OCI-M2 (cell line): ENCODE data around the gene TBC1D25.

Experiments
- DNase-seq: peaks from one replicate; lab custom pipeline; 2025; ENCODE audit not compliant: unreplicated experiment; lab: John Stamatoyannopoulos, UW

Gene TBC1D25

DNA sequence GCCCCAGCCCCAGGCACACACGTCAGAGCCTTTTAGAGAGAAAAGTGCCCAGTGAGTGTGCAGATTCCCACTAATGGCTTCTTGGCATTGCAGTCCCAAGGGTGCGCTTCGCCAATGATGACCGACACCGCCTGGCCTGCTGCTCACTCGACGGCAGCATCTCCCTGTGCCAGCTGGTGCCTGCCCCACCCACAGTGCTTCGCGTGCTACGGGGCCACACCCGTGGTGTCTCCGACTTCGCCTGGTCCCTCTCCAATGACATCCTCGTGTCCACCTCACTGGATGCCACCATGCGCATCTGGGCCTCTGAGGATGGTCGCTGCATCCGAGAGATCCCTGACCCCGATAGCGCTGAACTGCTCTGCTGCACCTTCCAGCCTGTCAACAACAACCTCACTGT is 60.7 kb downstream of the TBC1D25 start:
- no peak for DNase-seq

DNA sequence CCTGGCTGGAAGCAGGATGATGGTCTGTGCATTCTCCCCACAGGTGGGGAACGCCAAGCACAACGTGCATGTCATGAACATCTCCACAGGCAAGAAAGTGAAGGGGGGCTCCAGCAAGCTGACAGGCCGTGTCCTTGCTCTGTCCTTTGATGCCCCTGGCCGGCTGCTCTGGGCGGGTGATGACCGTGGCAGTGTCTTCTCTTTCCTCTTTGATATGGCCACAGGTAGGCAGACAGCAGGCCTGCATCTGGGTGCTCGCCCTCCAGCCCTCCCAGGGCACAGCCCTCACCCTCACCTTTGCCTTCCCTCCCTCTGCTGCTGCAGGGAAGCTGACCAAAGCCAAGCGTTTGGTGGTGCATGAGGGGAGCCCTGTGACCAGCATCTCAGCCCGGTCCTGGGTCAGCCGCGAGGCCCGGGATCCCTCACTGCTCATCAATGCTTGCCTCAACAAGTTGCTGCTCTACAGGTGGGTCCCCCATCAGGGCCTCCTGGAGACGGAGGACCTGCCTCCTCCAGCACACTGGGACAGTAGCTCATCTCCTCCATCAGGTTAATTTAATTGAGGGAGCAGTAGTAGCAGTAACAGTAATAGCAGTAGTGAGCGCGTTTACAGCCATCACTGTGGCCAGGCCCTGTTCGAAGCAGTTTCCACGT is 62.4 kb downstream of the TBC1D25 start:
- no peak for DNase-seq

DNA sequence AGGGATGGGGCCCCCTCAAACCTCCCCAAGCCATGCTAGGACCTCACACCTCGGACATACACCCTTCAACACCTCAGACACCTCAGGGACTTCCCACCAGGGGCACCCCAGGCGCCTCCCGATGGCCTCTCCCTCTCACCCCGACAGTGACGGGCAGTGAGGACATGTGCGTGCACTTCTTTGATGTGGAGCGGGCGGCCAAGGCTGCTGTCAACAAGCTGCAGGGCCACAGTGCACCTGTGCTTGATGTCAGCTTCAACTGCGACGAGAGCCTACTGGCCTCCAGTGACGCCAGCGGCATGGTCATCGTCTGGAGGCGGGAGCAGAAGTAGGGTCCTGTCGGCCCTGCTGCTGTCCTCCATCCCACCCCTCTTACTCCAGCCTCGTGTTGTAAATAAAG is 65.2 kb downstream of the TBC1D25 start:
- no peak for DNase-seq

DNA sequence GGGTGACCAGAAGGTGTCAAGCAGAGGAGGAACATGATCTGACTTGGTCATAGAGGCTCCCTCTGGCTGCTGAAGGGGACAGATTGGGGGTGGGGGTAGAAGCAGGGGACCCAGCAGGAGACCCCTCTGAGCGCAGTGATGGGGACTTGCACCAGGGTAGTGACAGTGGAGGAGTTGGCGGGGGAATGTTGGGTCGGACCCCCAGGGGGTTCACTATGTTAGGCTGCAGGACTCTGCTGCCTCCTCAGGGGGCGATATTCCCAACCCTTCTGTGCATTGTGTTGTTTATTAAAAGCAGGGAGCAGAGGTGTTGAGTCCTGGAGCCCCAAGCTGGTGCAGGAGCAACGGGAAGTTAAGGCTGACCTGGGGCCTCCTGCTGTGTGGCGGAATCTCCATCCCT is 66.6 kb downstream of the TBC1D25 start:
- no peak for DNase-seq

DNA sequence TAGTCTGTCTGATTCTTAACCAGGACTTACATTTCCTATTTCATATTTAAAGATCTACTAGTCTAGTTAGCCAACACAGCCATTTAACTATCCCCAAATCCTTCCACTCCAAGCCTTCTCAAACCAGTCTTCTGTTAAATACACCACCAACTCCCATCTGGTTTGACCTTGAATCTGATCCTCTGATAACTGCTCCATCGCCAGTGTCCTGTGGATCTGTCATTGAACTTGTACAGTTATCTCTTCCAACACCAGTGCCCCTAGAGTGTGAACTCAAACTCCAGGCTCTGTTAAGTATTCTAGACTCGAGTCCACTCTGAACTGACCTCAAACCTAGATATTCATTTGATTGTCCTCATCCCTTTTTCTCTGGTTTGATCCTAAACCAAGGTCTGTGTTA is 72.2 kb downstream of the TBC1D25 start:
- no peak for DNase-seq
